HG02623 (cell line): ENCODE measurements around the gene TPSAB1.
"Not testable (repeated sequence)": the region's sequence is repeated elsewhere in the genome, so short reads cannot be mapped to it uniquely, and the experiment has no call there.

Experiments
- ATAC-seq: cut with Tn5 transposase; IDR thresholded peaks from one replicate; pipeline ENCODE4 v1.9.1; 2021; ENCODE audit warnings: moderate library complexity; ENCODE audit not compliant: unreplicated experiment

The TPSAB1 gene

DNA sequence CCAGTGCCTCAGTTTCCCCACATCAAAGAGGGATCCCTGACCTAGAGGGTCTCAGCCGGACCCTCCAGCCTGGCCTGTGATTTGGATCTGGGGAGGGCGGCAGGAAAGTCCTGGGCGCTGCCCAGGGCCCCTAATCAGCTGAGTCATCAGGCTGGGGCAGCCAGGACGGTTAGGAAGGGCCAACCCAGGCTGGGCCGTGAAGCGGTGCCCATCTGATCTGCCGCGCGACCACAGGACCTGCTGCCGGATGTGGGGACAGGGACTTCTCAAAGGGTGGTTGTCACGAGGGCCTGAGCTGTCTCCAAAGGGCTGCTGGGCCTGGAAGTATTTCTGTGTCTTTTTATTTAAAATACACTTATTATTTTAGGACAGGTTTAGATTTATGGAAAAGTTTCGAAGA lies 4.4 kb downstream of the TPSAB1 start:
- ATAC-seq: no peak

GRCh38 chr16:1245452-1246020 lies 5.0 kb downstream of the TPSAB1 start:
- ATAC-seq: no peak

- ATAC-seq: not testable (repeated sequence)
Observed at GRCh38 chr16:1247903-1248537, 7.5 kb downstream of the TPSAB1 start.

- not testable (repeated sequence) for ATAC-seq
Observed at GRCh38 chr16:1249031-1249755, 8.7 kb downstream of the TPSAB1 start.

DNA sequence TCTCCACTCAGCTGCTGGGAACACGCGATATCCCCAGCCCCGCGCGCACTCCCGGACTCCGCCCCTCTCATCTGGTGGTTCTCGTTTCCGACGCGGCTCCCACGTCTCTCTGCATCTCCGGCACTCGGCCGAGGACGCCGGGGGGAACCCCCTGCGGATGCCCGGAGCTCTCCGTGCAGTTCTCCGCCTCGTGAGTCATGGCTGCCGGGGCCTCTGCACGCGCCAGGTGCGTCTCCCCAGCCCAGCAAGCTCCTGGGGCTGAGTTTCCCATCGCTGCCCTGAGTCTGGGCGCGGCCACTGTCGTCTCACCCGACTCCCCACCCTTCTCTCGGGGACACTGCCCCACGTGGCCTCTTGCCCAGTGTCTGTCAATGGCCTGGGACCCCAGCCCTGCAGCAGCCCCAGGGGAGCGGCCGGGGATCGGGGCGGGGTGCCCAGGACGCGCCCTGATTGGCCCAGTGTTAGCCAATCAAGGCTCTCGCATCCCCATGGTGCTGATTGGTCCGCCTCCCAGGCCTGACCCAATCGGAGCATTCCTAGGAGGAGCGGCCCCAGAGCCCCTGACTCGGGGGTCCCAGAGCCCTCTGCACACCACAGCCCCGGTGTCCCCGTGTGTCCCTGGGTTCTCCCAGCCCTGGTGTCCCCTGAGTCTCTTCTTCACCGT lies 13.3 kb downstream of the TPSAB1 start:
- not testable (repeated sequence) for ATAC-seq

- ATAC-seq: not testable (repeated sequence)
Observed at GRCh38 chr16:1254821-1255220, 14.3 kb downstream of the TPSAB1 start.

GRCh38 chr16:1255276-1256122 lies 15.0 kb downstream of the TPSAB1 start, which contains the start of gene TPSD1:
TSS of gene TPSD1 (plus strand) at chr16:1256069. CDS start at chr16:1256281, 212 bp downstream.
- ATAC-seq: not testable (repeated sequence)

- ATAC-seq: not testable (repeated sequence)
Observed at GRCh38 chr16:1256296-1256873, 15.9 kb downstream of the TPSAB1 start.

GRCh38 chr16:1256874-1257322 lies 16.4 kb downstream of the TPSAB1 start:
- no peak for ATAC-seq

- ATAC-seq: no peak
Observed at GRCh38 chr16:1257561-1258224, 17.2 kb downstream of the TPSAB1 start.

GRCh38 chr16:1258225-1258600 lies 17.7 kb downstream of the TPSAB1 start:
- no peak for ATAC-seq

- no peak for ATAC-seq
Observed at GRCh38 chr16:1258906-1259759, 18.6 kb downstream of the TPSAB1 start.

GRCh38 chr16:1259760-1260068 lies 19.2 kb downstream of the TPSAB1 start:
- no peak for ATAC-seq

DNA sequence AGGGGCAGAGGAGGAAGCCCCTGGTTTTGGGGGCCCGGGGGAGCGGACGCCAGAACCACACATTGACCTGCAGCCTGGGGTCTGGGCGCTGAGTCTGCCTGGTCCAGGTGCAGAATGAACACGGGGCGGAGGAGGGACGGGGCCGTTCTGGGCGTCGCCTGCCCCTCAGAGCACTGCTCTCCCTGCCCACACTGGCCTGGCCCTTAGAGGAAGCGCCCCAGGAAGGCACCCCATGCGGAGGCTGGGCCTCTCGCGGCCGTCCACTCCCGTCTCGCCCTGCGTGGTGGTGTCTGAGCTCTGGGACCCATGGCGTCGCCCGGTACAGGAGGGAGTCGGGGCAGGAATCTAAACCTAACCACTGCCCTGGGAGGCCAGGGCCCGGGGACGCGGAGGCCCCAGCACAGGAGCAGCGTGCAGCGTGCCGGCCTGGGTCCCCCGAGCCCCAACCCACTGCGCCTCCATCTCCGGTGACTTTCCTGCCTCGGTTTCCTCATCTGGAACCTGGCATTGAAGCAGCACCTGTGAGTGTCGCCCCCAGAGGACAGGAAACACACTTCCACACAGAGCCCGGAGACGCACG lies 19.7 kb downstream of the TPSAB1 start:
- no peak for ATAC-seq

DNA sequence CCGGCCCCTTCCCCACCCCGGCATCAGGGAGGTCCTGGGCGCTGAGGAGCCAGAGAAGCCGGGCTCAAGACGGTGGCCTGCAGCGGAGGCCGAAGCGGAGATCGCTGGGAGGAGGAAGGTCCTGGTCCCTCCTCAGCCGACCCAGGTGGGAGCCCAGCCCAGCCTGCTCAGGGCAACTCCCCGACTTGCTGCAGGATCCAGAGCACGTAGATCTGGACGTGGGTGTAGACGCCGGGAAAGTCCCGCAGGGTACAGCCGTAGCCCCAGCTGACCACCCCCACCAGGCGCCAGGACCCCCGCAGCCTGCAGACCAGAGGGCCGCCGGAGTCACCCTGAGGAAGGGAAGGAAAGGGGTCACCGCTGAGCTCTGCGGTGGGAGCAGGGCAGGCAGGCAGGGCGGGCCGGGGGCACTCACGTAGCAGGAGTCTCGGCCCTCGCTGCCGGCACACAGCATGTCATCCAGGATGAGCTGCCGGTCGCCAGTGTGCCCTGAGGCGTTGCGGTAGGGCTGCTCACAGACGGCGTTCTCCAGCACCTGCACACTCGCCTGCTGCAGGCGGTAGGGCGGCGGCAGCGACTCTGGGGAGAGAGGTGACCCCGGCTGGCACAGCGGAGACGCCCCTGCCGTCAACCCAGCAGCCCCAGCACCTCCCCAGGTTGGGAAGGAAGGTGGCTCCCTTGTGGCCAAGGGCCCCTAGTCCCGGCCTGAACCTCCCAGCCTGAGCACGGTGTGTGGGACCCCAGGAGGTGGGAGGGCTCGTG lies 20.8 kb downstream of the TPSAB1 start:
- ATAC-seq: no peak

DNA sequence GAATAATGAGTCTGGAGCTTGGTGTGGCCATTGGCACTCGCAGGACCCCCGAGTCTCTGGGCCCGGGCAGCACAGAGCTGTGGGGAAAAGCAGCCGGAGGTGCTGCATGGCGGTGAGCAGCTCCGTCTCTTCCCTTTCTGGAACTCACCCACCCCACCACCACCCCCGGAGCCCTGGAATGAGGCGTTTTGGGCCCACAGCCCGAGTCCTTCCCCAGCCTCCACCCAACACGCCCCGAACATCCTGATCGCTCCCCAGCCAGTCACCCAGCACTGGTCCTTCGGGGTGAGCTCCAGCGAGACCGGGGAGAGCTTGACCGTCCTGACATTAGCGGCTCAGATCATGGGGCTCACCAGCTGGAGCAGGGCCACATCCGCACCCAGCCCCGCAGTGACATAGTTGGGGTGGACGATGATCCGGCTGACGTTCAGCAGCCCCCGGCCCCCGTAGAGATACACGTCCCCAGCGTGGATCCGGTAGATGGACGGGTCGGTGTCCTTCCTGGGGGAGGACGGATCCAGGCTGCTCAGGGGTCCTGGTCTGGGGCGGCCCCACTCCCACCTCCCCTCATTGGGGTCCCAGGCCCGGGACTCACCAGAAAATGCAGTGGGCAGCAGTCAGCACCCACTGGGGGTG lies 21.8 kb downstream of the TPSAB1 start:
- no peak for ATAC-seq

- ATAC-seq: no peak
Observed at GRCh38 chr16:1262846-1263221, 22.3 kb downstream of the TPSAB1 start.
